Cerebellar nuclear complex (tissue), 1 donor: ENCODE results near the gene FIGLA.

Experiments
- DNase-seq, 2 experiments: peaks; one replicate each; lab custom pipeline; 2025; lab: John Stamatoyannopoulos, UW

The FIGLA gene, protein sequence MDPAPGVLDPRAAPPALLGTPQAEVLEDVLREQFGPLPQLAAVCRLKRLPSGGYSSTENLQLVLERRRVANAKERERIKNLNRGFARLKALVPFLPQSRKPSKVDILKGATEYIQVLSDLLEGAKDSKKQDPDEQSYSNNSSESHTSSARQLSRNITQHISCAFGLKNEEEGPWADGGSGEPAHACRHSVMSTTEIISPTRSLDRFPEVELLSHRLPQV

DNA sequence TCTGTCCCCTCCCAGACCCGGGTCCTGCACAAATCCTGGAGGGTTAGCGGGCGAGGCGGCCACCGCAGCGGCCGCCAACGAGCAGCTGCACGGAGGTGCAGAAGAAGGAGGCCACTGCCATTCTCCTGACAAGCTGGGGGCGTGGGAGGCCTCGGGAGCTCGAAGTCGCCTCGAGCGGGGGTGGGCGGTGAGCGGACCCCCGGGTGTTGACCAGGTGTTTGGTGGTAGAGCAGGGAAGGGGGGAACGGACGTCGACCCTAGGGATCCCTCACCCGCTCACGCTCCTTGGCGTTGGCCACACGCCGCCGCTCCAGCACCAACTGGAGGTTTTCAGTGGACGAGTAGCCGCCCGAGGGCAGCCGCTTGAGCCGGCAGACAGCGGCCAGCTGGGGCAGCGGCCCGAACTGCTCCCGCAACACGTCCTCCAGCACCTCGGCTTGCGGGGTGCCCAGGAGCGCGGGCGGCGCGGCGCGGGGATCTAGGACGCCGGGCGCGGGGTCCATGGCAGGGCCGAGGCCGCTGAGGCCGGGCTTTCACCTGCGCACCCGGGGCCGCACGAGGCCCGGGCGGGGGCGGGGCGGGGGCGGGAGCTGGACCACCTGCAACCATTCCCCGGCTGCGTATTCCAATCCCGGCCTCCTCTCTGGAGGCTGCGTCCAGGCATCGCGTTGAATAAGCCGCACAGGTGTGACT, at the start of gene FIGLA:
Gene FIGLA (minus strand): TSS at position 508 of the 693 bp plus-strand sequence. CDS start 5 bp downstream, at position 503.
- DNase-seq, result no peak

DNA sequence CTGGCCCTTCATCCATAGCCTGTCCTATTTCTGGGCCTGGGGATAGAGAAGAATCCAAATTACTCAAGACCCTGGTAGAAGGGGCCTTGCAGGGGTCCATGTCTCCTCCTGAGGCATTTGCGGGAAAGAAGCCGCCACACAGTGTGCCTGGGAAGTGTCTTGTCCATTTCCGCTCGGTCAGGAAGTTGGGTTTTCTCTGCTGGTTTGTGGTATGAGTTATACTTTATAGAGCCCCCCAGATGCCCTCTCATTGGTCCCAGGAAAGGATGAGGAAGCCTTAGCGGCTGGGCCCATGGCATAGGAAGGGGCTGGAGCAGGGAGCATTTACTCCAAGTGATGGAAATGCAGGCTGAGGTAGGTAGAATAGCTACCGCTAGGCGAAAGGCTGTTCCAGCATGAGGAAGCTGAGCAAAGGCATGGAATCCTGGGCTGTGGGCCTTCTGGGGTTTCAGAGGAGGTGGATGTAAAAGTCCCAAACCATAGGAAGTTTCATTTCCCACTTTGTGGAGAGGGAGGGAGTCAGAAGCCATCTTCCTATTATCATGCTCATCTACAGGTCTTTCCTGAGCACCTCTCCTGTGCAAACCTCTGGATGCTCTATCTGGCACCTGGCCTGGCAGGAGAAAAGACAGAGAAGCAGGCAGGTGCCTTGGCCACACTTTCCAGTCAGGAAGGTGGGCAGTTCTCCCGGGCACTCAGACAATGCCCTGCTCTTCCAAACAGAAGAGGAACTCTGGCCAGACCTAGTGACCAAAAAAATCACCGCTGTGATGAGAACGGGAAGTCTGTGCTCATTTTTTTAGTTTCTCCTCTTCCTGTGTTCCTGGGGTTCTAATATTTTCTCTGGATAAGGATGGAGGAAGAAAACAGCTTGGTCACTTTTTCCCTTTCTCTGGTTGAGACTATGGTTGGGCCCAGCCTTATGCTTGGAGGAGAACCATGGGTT, 47.8 kb upstream of the FIGLA start:
- no peak for DNase-seq

DNA sequence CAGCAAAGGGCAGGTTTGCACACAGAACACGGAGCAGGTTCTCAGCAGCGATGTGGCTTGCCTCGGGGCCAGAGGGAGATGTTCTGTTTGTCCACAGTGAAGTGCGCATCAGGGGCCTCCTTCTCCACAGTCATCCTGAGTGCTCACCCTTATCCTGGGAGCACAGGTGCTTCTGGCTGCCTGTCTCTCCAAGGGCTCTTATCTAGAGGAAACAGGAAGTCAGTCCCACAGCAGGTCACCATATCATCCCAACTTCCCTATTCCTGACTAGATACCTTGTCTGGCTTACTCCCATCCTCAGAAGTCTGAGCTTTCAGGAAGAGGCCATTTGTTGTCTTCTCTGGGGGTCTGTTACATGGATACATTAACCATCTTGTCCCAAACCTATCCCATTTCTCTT, 45.2 kb upstream of the FIGLA start, which contains the start of gene CD207:
Gene CD207 (minus strand): TSS at position 174 of the 400 bp plus-strand sequence. CDS start 40 bp downstream, at position 134.
- DNase-seq, result no peak

DNA sequence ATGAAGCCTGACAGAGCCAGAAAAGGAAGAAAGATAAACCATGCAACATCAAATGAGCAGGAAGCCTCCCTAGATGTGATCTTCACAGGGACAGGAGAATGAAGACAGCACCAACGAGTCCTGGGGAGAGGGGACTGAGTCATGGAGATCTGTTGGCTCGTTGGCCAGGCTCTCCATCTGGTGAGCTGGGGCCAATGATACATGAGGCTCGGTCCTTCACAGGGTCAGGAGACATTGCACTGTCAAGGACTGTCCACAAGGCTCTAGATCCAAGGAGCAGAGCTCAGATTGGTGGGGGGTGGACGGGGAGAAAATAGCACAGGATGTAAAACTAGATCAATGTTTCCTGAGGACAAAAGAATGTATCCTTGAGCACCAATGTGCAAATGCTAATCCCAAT, 44.4 kb upstream of the FIGLA start:
- no peak for DNase-seq

DNA sequence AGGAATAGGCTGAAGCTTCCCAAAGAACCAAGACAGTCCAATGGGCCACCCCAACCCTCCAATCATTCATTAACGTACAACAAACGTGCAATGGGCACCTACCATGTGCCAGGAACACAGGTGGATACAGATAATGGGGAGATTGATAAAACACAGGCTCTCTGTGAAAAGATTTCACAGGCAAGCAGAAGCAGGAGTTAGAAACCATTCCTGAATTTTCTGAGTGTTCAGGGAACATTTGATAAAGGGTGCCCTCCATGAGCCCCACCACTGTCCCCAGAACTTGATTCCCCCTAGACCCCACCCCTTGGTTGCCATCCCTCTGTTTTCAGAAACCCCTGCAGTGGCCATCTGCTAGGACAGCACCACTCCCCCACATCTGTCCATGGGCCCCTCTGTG, 43.7 kb upstream of the FIGLA start:
- no peak for DNase-seq

DNA sequence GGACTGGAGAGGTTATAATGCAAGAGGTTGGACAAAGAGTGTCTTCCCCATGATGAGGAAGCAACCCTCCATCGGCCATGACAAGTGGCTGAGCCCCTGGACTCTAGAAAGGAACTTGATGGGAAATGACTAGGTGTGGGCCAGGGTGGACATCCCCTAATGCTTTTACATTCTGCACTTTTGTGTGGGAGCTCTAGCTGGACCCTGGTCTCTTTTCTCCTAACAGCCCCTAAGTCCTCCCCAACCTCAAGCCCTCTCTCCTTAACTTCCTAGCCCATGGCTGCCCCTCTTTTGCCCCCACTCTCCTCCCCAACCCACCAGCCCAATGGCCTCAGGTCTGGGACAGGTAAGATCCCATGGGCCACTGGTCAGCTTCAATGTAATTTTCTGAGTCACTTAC, 42.8 kb upstream of the FIGLA start:
- DNase-seq, result no peak

DNA sequence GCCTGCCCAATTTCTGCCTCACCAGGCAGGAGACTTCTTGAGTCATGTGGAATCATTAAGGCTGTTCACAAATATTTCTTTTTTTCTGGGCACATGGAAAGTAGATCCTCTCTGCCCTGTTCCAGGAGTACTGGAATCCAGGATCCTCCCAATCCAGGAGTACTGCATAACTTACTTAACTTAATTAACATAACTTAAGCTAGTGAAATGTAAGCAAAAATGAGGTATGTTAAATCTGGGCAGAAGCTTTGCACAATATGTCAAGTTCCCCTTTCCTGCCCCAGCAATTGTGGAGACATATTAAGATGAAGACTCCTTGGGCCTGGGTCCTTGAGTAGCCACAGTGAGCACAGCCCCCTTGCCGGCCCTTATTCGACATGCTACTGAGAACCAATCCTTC, 41.9 kb upstream of the FIGLA start:
- DNase-seq, result no peak

DNA sequence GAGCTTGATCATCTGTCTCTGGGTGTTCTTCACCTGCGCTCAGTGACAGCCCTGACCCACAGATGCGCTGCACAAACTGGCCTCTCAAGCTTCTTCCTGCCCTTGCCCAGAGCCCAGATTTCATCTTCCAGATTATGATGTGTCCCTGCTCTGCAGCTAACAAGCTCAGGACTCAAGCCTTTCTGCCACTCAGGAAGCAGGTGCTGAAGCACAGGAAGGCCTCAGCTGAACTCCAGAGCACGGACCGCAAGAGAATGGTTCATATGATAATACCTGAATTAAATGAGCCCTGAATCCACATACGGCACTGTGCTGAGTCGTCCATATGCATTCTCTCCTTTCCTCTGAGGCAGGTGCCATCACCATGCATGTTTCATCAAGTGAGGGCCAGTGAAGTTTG, 41.4 kb upstream of the FIGLA start:
- no peak for DNase-seq

DNA sequence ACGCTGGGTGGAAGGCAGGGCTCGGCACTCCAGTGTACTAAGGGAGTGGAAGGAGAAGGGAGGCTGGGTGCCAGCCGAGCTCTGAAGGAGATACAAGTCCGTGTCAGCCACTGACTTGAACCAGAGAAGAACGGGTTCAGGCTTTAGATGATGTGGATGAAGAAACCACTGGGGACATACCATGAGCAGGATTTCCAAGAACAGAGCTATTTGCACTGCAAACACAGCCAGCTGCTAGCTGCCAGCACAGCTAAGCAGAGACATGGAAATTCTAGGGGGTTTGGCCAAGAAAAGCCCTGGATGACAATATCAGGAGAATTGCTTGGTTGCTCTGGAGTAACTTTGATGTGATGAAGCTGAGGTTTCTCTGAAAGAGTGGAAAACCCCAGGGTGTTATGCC, 39.9 kb upstream of the FIGLA start:
- DNase-seq, result no peak

DNA sequence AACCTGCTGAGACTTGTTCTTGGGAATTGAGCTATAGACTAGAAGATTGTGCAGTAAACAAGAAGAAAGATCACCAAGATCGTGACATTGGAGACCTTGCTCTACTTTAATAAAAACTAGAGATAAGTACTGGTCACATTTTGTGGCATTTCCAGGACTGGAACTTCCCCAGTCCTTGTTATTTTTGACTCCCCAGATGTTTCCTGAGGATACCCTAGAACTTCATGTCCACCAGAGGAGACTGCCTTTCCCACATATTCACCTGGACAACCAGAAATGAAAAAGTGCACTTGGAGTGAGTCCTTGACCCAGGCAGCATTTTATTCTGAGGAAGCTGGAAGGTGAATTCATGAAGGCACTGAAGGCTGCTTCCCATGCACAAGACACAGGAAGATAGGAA, 39.5 kb upstream of the FIGLA start:
- no peak for DNase-seq

DNA sequence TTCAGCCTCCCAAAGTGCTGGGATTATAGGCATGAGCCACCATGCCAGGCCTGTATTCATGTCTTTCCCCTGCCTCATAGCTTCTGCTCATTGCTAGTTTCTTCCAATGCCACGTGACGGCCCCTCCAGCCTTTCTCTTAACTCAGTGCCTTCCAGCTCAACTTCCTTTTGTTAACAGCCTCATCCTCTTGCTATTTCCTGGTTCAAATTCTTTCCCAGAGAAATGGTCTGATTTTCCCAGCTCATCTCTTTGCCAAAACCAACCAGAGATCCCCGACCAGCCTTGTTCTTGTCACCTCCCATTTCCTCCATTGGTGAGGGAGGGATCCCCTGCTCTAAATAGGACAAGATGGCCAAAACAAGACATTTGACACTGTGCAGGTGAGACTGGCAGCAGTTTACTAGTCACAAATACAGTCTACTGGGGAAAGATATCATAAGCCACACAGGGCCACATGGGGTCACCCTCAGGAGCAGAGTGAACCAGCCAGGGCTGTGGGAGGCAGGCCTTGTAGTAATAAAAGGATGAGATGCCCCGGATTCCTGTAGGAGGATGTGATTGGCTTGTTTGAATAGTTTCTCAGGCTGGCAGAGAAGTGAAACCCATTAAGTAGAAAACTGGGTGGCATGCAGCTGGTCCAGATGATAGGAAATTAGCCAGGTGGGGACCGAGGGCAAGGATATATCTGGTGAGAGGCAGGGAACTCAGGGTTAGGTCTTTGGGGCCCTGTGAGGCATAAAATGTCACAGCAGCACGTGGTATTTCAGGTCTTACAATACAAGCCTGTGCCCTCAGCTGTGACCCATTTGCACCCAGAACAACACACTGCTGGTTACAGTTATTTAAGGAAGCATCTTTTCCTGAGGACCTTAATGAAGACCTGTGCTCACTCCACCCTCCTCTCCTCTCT, 38.7 kb upstream of the FIGLA start:
- DNase-seq, result no peak

DNA sequence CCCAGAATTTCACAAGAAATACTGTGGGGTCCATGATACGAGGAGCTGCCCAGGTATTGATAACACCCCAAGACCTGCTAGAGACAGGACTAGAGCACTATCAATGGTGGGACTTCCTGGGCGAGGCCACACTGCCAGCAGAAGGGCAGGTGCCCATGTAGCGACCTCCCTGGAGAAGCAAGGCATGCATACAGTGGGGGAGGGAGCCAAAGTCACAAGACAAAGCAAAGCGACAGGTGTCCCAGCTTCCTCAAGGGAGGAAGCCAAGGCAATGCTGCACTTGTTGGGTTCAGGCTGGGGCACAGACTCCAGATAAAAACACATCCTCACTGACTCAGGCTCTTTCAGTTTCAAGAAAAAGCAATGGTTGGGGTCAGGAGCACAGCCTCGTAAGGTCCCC, 37.7 kb upstream of the FIGLA start:
- DNase-seq, result no peak

DNA sequence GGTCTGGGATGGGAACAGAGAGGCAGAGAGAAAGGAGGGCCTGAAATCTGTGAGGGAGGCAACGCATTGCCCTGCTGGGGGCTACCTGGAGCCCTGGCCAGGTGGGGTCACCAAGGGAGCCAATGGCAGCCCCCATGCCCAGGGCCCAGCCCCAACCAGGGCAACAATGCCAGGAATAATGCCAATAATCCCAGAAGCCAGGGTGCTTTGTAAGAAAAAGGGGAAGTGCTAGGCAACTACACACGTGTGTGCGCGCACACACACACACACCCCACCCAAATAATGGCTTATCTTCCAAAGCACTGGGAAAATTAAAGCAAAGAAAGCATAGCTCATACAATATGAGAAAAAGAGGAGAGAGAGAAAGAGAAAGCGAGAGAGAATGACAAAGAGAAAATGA, 36.9 kb upstream of the FIGLA start:
- no peak for DNase-seq

DNA sequence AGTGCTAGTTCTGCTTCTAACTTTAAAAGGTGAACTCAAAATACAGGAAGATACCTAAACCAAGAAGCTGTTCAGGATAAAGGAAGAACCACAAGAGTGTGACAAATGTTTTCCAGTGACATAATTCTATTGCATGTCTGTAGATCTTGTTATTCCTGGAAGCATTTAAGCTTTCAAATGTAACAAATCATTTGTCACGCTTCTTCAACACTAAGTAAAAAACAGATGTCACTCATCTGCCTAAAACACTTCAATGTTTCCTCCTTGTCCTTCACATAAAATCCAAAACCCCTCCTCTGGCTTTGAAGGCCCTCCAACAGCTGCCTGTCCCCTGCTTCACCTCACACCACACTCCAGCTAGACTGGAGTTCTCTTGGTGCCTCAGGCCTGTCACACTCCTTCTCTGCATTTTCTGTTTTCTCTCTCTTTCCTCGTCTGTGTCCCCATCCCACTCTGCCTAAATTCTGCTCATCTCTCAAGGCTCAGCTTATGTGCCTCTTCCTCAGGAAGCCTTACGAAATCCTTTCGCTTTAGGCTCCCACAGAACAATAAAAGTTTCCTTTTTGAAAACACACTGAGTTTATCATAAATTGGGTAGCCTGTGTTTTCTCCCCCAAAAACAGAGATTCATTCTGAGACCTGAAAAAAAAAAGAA, 36.4 kb upstream of the FIGLA start:
- DNase-seq, result no peak

DNA sequence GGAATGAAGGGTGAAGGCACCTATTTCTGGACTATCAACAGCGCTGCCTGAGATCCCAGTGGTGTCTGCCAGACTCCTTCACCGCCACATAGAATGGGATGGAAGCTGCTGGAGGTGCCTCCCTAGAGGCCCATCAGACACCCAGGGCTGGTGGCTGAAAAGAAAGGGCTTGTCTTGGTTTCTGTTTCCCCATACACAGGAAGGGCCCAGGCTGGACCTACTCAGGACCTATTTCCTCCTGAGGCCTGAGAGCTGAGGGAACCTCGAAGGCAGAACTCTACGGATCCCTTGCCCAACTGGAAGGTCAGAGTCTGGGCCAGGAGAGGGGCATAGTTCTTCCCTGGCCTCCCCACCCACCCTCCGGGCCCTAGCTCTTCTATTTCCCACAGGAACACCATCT, 32.8 kb upstream of the FIGLA start:
- DNase-seq, result no peak

DNA sequence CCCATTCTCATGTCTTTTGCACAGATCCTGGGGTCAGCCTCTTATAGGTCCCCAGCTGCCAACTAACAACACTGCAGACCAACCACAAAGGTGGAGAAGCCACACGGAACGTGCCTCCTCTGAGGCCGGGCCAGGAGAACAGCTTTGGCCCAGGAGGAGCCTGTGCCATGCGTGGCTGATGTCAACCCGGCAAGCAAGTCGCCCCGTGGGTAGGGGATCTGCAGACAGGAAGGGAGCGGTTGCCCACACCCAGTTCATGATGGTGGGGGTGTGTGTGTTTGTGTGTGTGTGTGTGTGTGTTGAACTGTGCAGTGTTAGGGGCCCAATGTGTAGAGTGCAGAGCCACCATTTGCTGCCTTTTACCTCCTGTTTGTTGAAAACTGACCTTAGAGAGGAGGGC, 32.4 kb upstream of the FIGLA start:
- DNase-seq, result no peak

DNA sequence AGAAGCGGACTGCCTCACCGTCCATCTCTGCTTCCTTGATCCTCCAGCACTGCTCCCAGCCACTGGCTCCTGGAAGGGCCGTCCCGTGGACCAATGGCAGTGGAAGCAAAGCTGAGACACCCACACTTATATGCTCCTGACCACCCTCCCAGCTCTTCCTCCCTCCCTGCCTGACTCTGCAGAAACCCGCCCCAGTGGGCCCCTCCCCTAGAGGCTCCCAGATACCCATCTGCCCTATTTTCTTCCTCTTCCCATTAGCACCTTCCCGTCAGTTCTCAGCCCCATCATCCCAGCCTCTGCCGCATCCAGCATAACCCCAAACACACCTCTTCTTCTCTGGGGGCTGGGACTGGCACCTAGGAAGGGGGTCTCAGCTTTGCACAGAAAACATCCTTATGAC, 30.1 kb upstream of the FIGLA start, which contains the start of gene CLEC4F:
Gene CLEC4F (minus strand): TSS at position 101 of the 400 bp plus-strand sequence. CDS start 76 bp downstream, at position 25.
- DNase-seq, result no peak

DNA sequence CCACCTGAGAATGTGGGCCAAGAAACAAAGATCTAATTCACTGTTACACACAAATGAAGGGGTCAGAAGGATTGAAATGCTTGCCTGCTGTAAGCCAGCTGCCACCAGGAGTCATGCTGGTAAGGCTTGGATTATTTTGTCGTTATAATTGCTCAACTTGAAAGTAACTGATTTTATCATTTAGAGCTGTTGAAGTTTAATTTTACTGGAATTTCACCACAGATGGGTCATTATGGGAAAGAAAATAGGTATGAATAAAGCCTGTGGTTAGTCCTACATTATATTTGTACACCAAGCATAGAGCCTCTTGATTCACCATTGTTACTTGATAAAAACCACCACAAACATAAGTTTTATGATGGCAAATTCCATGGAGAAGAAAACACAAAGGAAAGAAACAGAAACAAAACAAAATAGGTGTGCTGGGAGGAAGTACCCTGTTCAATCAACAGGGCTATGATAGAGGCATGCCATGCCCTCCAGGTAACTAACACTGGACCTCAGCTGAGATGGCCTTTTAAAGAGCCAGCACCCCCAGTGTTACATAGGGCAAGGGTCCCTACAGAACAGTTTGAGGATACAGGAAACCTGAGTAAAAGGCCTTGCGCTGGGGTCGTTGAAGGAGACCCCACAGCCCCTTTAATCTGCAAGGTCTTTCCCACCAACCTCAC, 27.0 kb upstream of the FIGLA start:
- no peak for DNase-seq

DNA sequence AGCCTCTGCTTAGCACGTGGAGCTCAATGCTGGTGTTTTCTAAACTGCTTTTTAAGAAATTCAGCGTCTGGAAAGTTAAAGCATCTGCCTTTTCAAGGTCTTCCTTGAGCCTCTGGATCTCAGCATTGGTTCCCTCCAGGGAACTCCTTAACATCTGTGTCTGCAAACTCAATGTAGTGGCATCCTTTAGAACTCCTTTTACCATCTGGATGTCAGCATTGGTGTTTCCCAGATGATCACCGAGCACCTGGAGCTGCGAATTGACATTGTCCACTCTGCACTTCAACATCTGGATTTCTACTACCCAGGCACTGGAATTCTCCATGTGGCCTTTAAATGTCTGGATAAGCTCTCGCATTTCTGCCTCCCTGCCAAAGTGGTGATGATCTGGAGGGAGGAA, 26.3 kb upstream of the FIGLA start:
- DNase-seq, result no peak
